NK-92 (cell line): ENCODE data around the gene CNMD.
"Not testable (repeated sequence)": the region's sequence is repeated elsewhere in the genome, so short reads cannot be mapped to it uniquely, and the experiment has no call there.

ENCODE experiments used
- DNase-seq: peaks from one replicate; lab custom pipeline; 2025; ENCODE audit not compliant: unreplicated experiment; lab: John Stamatoyannopoulos, UW

Gene CNMD

DNA sequence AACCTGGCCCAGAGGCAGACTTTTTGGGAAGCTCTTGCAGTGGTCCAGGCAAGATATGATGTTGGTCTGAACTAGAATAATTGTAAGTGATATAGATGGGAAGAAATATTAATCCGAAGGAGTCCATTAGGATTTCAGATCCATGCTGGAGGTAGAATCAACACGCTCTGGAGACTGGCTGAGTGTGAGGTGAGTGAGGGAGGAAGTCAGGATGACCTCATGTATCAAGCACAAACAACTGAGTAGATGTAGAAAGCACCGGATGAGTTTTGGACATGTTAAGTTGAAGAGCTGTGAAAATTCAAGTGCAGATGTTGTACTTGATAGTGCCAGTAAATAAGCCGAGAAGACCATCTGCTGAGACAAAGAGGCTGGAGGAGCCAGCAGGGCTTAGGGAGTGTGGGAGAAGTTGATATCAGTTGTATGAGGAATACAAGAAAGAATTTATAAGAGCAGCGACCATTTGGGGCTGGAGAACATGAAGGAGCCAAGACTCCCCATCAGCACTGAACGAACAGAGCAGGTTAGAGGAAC lies 5.3 kb upstream of the CNMD start:
- no peak for DNase-seq

GRCh38 chr13:52743988-52744387 lies 4.4 kb upstream of the CNMD start:
- DNase-seq = no peak

GRCh38 chr13:52743569-52743968 lies 3.9 kb upstream of the CNMD start:
- no peak for DNase-seq

- DNase-seq = no peak
These were observed 727 bp downstream of the CNMD start for GRCh38 chr13:52738719-52739467.

GRCh38 chr13:52737965-52738364 lies 1.7 kb downstream of the CNMD start:
- no peak for DNase-seq

DNA sequence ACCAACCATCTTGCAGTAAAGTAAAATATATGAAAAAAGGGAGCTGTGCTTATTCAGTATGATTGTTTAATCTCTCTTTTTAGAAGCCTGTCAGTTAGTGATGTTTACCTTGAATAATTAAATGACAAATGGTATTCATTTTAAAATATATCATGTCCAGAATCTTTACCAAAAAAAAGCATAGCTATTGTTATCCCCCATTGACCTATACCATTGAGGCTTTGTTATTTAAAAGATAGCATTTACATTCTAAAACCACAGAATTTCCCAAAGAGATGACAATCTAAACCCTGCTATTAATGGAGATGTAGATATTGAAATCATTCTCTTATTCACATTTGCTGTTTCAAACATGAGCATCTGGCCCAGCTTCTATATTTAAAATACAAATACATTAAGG lies 2.2 kb downstream of the CNMD start:
- DNase-seq = no peak

- no peak for DNase-seq
These were observed 2.7 kb downstream of the CNMD start for GRCh38 chr13:52736891-52737290.

GRCh38 chr13:52734075-52734623 lies 5.5 kb downstream of the CNMD start:
- DNase-seq = no peak

DNA sequence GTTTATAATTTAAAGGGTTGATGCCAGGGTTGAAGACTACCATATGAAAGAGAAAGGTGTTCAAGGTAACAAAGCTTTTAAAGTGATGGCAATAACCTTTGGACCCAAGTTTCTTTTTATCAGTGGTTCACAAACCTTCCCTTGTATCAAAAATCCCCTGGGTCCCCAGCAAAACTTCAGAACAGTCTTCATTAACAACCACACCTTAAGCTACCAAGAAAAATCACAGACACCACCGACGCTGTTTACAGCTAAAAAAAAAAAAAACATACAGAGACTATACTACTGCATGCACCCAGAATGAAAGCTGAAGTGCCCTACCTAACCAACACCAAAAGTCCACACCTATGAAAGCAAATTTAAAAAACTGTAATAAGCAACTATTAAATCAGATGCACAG lies 13.4 kb downstream of the CNMD start:
- DNase-seq = no peak

DNA sequence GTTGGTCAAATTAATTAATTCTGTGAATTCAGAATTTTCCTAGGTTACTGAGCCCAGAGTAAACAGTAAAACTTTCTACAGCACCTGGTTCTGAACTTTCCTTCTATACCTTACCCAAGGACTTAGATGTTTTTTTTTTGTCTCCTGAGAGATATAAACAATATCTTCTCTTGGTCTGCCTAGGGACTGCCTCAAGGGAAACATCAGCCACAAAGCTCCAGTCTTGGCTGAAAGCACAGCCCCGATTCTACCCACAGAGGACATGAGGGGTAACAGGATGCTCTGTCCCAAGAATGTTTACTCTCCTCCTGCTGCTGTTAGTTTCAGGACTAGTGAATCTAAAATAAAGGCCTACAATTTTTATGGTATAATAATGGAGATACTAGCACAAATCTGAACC lies 14.3 kb downstream of the CNMD start:
- DNase-seq = no peak

GRCh38 chr13:52723181-52723580 lies 16.4 kb downstream of the CNMD start:
- no peak for DNase-seq

- not testable (repeated sequence) for DNase-seq
These were observed 18.3 kb downstream of the CNMD start for GRCh38 chr13:52721356-52721755.

DNA sequence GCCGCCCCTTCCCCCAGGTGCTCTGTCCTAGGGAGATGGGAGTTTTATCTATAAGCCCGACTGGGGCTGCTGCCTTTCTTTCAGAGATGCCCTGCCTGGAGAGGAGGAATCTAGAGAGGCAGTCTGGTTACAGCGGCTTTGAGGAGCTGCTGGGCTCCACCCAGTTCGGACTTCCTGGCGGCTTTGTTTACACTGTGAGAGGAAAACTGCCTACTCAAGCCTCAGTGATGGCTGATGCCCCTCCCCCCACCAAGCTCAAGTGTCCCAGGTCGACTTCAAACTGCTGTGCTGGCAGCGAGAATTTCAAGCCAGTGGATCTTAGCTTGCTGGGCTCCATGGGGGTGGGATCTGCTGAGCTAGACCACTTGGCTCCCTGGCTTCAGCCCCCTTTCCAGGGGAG lies 18.7 kb downstream of the CNMD start:
- DNase-seq = not testable (repeated sequence)

DNA sequence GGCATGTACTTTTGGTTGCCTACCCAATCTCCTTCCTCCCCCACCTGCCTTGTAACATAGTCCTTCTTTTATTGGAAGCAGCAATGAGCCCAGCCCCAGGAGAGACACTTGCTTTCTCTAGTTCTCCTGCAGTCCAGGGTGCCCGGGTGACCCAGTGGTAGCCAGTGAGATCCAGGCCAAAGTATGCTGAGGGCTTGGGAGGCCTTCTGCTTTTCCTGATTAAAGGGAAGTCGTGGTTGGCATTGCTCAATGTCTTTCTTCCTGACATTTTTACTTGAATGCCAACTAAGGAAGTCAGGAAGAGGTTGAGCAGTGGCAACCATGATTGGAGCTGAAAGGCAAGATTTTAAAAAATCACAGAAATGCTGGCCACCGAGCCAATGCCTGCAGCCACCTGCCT lies 25.7 kb downstream of the CNMD start:
- no peak for DNase-seq

GRCh38 chr13:52712385-52712784 lies 27.2 kb downstream of the CNMD start:
- DNase-seq = no peak

GRCh38 chr13:52711286-52711685 lies 28.3 kb downstream of the CNMD start:
- no peak for DNase-seq

DNA sequence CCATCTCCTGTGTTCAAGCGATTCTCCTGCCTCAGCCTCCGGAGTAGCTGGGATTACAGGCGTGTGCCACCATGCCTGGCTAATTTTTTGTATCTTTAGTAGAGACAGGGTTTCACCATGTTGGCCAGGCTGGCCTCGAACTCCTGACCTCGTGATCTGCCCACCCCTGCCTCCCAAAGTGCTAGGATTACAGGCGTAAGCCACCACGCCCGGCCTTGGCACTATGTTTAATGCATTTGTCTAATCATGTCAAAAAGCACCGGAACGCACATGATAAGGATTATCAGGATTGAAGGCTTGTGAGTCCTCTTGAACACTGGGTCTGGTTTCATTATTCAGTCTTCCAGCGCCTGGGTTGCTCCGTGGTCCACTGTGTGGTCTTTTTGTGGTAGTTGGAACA lies 31.4 kb downstream of the CNMD start:
- not testable (repeated sequence) for DNase-seq

DNA sequence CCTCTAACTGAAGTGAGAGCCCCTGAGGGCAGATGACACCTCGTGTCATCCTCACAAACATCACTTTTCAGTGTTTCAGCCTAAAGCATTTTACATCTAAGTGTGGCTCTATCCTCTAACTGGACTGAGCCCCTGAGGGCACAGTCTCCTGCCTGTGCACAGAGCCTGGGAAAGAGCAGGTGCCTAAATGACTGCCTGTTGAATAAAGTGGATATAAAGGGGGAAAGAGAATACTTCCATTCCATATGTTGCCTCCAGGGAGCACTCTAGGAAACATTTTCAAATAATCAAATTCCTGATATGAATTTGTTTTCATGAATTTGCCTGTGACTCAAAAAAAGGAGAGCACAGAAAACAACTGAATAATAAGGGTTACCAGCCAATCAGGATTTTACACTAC lies 32.2 kb downstream of the CNMD start:
- no peak for DNase-seq

GRCh38 chr13:52706081-52706480 lies 33.5 kb downstream of the CNMD start:
- DNase-seq = no peak

DNA sequence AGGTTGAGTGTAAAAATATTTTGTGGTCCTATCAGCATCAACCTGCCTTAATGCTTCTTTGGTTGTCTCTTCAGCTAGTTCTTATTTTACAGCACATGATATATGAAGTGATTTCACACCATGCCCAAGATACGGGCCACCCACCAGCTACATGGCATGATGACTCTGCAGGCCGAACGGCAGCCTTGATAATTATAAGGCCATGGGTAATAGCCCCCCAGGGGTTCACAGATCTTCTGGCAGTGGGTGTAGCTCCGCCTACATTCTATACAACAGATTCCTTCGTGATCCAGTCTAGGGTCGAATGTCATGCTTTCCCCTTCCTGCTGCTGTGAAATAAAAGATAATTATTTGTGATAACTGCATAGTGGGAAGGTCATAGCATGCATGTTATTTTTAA lies 36.1 kb downstream of the CNMD start:
- DNase-seq = no peak

DNA sequence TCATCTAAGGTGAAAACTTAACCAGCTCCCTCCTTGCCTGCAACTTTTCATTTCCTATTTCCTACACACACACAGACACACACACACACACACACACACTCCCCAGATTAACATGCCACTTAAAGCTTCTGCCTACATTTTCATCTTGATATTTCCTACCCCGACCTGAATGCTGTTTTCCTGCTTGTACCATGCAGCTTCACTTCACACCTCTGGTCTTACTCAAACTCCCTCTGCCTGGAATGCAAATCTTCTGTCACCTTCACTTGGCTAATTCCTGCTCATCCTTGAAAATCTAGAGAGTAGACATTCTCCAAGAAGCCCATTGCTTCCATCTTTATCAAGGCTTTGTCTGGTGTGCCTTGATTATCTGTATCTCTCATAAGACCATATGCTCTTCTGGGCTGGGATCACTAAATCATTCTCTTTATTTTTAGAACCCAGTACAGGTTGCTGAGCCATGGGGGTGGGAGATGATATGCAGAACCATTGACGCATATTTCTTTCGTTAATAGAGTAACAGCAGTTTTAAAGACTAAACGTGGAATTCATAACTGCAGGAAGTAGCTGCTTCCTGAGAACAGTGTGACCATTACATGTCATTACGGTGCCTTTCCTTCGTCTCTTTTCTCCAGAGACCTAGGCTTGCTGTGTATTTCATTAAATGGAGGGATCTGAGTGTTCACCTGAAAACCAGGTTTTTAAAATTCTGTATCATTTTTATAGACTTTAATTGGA lies 37.7 kb downstream of the CNMD start:
- no peak for DNase-seq

- DNase-seq = no peak
These were observed 43.1 kb downstream of the CNMD start for GRCh38 chr13:52696566-52696965.
